Mononuclear cell (primary cell): ENCODE data around the gene PIK3C2G. TPM values are rescaled to one million over a fixed set of nuclear protein-coding genes. Genes with fewer than 3 reads are reported as not detected.

Experiments
- H3K27me3 ChIP-seq: 2 replicates; pipeline ENCODE4 v1.6.0; 2011; ENCODE audit warnings: low read length, control low read depth; ENCODE audit not compliant: insufficient read depth
- H3K4me1 ChIP-seq: 2 replicates; pipeline ENCODE4 v1.5.1; 2011; ENCODE audit warnings: mild to moderate bottlenecking, low read length, control low read depth; ENCODE audit not compliant: insufficient read depth
- H3K4me3 ChIP-seq: 2 replicates; pipeline ENCODE4 v1.5.1; 2011; ENCODE audit warnings: mild to moderate bottlenecking, low read length, moderate library complexity
- H3K9me3 ChIP-seq: 2 replicates; pipeline ENCODE4 v1.5.1; 2011; ENCODE audit warnings: low read depth, mild to moderate bottlenecking, control low read depth, low read length
- total RNA-seq: library from RNA; depleted of rRNA; stranded (reverse); fragments of >200 nt; gene quantifications from one replicate; pipeline ENCODE4 v1.2.3, GENCODE V29; 2012

The PIK3C2G gene
- total RNA-seq, 1 donor = not detected

GRCh38 chr12:18345021-18345735 is 83.9 kb downstream of the PIK3C2G start:
- H3K4me3 ChIP-seq = no peak overlapping the region
- H3K9me3 ChIP-seq = no peaks in the 10 kb centered on the region
- no peaks in the 10 kb centered on the region for H3K4me1 ChIP-seq
- H3K27me3 ChIP-seq = no peaks in the 10 kb centered on the region

- Histone ChIP-seq H3K27me3 (no peaks in the 10 kb centered on the region), H3K9me3 (no peaks in the 10 kb centered on the region), H3K4me1 (no peaks in the 10 kb centered on the region), H3K4me3 (no peak overlapping the region)
Observed at GRCh38 chr12:18352312-18352711, 91.0 kb downstream of the PIK3C2G start.

DNA sequence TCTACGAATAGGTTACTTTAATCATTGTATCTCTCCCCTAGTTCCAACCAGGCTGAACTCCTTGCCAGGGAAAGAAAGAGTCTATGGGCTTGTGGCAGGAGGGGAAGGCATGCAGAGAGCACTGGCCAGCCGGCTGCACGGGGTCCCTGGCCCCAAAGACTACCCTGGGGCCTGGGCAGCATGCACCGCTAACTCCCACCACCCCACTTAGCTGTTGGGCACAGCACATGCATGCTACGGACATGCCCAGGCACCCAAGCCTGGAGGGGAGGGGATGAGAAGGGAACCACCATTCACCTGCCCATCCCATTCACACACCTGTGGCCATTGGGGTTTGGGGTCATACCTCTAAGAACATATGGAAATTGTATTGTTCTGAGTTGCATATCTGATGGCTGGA is 94.1 kb downstream of the PIK3C2G start:
- Histone ChIP-seq H3K4me3 (no peak overlapping the region), H3K9me3 (no peaks in the 10 kb centered on the region), H3K4me1 (no peaks in the 10 kb centered on the region), H3K27me3 (no peaks in the 10 kb centered on the region)

DNA sequence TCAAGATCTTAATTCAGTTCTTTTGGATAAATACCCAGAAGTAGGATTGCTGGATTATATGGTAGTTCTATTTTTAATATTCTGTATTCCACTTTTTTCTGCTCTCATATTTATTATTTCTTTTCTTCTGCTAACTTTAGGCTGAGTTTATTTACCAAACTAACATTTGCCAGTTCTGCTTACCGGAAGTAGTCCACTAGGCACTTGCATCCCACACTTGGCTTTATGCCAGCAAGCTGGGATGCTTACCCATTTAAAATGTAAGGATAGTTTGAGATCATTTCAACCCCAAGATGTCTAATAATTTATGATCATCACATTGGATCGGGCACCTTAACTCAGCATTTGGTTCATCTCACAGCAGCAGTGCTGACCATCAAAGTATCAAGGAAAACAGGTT is 96.8 kb downstream of the PIK3C2G start:
- Histone ChIP-seq H3K4me3 (no peak overlapping the region), H3K27me3 (no peaks in the 10 kb centered on the region), H3K4me1 (no peaks in the 10 kb centered on the region), H3K9me3 (no peaks in the 10 kb centered on the region)

DNA sequence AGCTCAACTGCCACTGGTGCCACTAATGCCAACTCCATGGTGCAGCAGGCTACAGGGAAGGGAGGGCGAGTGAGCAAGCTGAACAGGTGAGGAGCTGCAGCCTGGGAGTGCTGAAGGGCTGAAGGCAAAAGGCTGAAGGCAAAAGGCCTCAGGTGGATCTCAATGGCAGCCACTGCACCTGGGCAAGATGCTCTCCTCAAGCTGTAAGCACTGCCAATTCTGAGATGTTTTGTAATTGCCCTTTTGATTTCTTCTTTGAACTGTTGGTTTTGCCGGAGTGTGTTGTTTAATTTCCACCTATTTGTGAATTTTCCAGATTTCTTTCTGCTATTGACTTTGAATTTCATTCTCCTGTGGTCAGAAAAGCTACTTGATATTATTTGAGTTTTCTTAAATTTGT is 97.6 kb downstream of the PIK3C2G start:
- Histone ChIP-seq H3K4me3 (no peak overlapping the region), H3K27me3 (no peaks in the 10 kb centered on the region), H3K4me1 (no peaks in the 10 kb centered on the region), H3K9me3 (no peaks in the 10 kb centered on the region)

DNA sequence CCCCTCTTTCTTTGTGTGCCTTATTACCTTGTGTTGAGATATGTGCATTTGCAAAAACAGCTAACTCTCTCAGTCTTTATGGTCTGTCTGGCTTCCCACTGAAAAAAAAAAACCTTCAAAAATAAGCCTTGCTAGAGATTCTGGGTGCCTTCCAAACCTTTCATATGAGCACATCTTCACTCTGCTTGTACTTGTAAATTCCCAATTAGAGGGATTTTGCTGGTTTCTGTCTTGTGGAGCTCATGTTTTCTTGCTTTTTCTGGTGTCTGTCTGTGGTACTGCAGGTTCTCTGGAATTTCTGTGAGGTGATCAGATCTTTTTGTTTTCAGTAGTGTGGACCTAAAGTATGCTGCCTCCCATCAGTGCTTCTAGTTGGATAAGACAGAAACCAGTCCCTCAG is 100.1 kb downstream of the PIK3C2G start:
- no peaks in the 10 kb centered on the region for H3K4me1 ChIP-seq
- H3K27me3 ChIP-seq = no peaks in the 10 kb centered on the region
- no peak overlapping the region for H3K4me3 ChIP-seq
- no peaks in the 10 kb centered on the region for H3K9me3 ChIP-seq

- H3K27me3 ChIP-seq = no peaks in the 10 kb centered on the region
- H3K4me3 ChIP-seq = no peak overlapping the region
- H3K4me1 ChIP-seq = no peaks in the 10 kb centered on the region
- no peaks in the 10 kb centered on the region for H3K9me3 ChIP-seq
Observed at GRCh38 chr12:18363321-18363720, 102.0 kb downstream of the PIK3C2G start.

- H3K27me3 ChIP-seq = no peaks in the 10 kb centered on the region
- no peaks in the 10 kb centered on the region for H3K9me3 ChIP-seq
- no peaks in the 10 kb centered on the region for H3K4me1 ChIP-seq
- no peak overlapping the region for H3K4me3 ChIP-seq
Observed at GRCh38 chr12:18368594-18368993, 107.3 kb downstream of the PIK3C2G start.

GRCh38 chr12:18373181-18373580 is 111.9 kb downstream of the PIK3C2G start:
- Histone ChIP-seq H3K9me3 (no peaks in the 10 kb centered on the region), H3K4me3 (no peak overlapping the region), H3K4me1 (no peaks in the 10 kb centered on the region), H3K27me3 (no peaks in the 10 kb centered on the region)

- H3K4me1 ChIP-seq = no peaks in the 10 kb centered on the region
- no peak overlapping the region for H3K4me3 ChIP-seq
- no peaks in the 10 kb centered on the region for H3K9me3 ChIP-seq
- H3K27me3 ChIP-seq = no peaks in the 10 kb centered on the region
Observed at GRCh38 chr12:18375131-18375530, 113.8 kb downstream of the PIK3C2G start.

DNA sequence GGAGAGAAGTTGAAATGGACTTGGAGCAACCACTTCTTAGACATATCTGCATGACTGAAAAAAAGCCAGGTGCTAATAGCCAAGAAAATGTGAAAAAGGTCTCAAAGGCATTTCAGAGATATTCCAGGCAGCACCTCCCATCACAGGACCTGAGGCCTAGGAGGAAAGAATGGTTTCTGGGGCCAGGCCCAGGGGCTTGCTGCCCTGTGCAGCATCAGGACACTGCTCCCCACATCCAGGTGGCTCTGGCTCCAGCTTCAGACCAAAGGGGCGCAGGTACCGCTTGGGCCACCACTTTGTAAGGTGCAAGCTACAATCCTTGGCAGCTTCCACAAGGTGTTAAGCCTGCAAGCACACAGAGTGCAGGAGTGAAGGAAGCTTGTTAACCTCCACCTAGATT is 114.3 kb downstream of the PIK3C2G start:
- H3K9me3 ChIP-seq = no peaks in the 10 kb centered on the region
- H3K27me3 ChIP-seq = no peaks in the 10 kb centered on the region
- H3K4me1 ChIP-seq = no peaks in the 10 kb centered on the region
- no peak overlapping the region for H3K4me3 ChIP-seq

- Histone ChIP-seq H3K4me3 (no peak overlapping the region), H3K27me3 (no peaks in the 10 kb centered on the region), H3K9me3 (no peaks in the 10 kb centered on the region), H3K4me1 (no peaks in the 10 kb centered on the region)
Observed at GRCh38 chr12:18382236-18382885, 121.0 kb downstream of the PIK3C2G start.

DNA sequence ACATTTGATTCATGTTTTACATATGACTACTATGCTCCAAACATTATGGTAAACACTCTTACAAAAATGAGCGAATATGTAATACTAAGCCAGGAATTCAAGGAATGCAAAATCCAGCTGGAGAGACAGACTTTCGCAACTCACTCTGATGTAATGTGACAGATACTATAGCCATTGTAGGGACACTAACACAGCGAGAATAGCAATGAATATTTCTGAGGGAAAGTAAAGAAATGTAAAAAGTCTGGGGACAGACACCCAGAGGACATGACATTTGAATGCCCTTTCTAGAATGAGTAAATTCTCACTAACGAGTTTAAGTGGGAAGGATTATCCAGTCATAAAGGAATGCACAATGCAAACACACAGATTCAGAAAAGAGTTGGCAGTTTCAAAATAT is 121.9 kb downstream of the PIK3C2G start:
- Histone ChIP-seq H3K9me3 (no peaks in the 10 kb centered on the region), H3K4me1 (no peaks in the 10 kb centered on the region), H3K4me3 (no peak overlapping the region), H3K27me3 (no peaks in the 10 kb centered on the region)

- Histone ChIP-seq H3K4me1 (no peaks in the 10 kb centered on the region), H3K9me3 (no peaks in the 10 kb centered on the region), H3K4me3 (no peak overlapping the region), H3K27me3 (no peaks in the 10 kb centered on the region)
Observed at GRCh38 chr12:18387706-18388105, 126.4 kb downstream of the PIK3C2G start.

- no peaks in the 10 kb centered on the region for H3K9me3 ChIP-seq
- no peaks in the 10 kb centered on the region for H3K27me3 ChIP-seq
Observed at GRCh38 chr12:18389820-18390219, 128.5 kb downstream of the PIK3C2G start.

DNA sequence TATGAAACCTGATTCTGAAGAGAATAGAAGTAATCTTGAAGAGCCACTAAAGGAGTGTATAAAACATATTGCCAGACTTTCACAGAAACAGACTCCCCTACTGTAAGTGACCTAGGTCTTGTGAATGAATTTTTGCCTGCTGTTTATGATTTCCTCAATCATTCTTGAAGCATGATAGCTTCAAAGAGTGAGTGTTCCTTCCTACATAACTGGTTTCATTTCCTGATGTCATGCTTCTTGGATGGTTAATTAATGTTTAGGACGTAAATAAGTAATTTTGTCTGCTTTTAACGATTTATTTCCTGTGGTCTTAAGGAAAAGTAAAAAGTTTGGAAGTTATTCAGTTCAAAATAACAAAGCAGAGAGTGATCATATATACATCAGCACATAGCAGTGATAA is 129.8 kb downstream of the PIK3C2G start:
- Histone ChIP-seq H3K27me3 (no peaks in the 10 kb centered on the region), H3K4me1 (no peaks in the 10 kb centered on the region), H3K9me3 (no peaks in the 10 kb centered on the region), H3K4me3 (no peak overlapping the region)

More at GRCh38 chr12:18389820-18390219, 128.5 kb downstream of the PIK3C2G start:
- Histone ChIP-seq H3K4me1 (no peaks in the 10 kb centered on the region), H3K4me3 (no peak overlapping the region)
